ENCODE measurements around the gene LRIG1. TPM values are rescaled to one million over a fixed set of nuclear protein-coding genes. Genes with fewer than 3 reads are reported as not detected.

The LRIG1 gene
- total and polyA plus RNA-seq, 2 of the 8 experiments (the other 6 are each of a cell fraction or from before 2014, with no cell fraction given), result 78.1 to 88.7 TPM

DNA sequence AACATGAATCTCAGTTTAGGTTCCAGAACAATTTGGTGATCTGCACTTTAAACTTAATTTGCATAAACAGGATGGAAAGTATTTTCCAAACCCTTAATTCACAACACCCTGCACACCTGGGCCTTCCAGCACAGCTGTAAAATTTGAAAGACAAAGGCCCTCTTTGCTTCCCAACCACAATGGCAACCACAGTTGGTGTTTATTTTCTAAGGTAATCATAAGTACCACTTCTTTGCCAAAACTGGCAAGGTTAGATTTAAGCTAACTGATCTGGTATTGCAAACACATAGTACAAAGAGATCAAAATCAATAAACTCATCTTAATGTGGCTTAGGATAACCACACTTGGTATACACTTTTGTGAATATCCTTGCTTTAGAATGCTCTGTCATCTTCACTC lies 4.1 kb downstream of the LRIG1 start:
- CTCF ChIA-PET (ENCODE audit: partially characterized antibody), result interaction anchor here (0.6 to 2.8 kb wide), 4 partner anchors 18 to 313 kb away, joined by 3 to 11 read pairs (median 3); no protein-coding TSS in a partner anchor
- no peak overlapping the region for H2BK15ac ChIP-seq (ENCODE audit: low read length)
- FAIRE-seq (peak; percentile 63), DNase-seq (ENCODE audit: low read depth in 1 of 2, low spot score in 2 of 2) (no peak)
- H3K4me2 ChIP-seq (ENCODE audit: insufficient read depth in 1 of 2, low read depth in 2 of 2, low read length in 2 of 2), result peak overlapping the region; percentile 84 to 93
- H2BK120ac ChIP-seq (replicated peaks; ENCODE audit: low read depth, low read length), result peak overlapping the region; percentile 77
- H3K23me2 ChIP-seq (ENCODE audit: low read depth, low read length), result peaks cover 7% of the 10 kb centered on the region
- no peak overlapping the region for H4K8ac ChIP-seq (ENCODE audit: extremely low read depth, insufficient read depth, low read length)
- H2AK5ac ChIP-seq (ENCODE audit: low read depth, low read length), result no peak overlapping the region
- no peak overlapping the region; a peak in 1 of 7 replicates for H3K9ac ChIP-seq (replicated peaks in 1 of 4; ENCODE audit: extremely low read depth in 1 of 4, low read depth in 3 of 4, low read length in 3 of 4)
- no peak overlapping the region for H2BK5ac ChIP-seq (ENCODE audit: low read depth, low read length)
- H3K27me3 ChIP-seq (replicated peaks in 1 of 4; ENCODE audit: control insufficient read depth in 3 of 4, extremely low read depth in 1 of 4, insufficient read depth in 3 of 4, low read length in 3 of 4), result no peaks in the 10 kb centered on the region
- H3K27ac ChIP-seq (ENCODE audit: low read depth, low read length), result peak overlapping the region; percentile 53; the same call in 1 of the 2 replicates
- H3K79me2 ChIP-seq (ENCODE audit: control insufficient read depth in 1 of 2, insufficient read depth in 2 of 2, low read length in 2 of 2), result peaks cover 39 to 90% of the 10 kb centered on the region in 2 experiments
- H2AFZ ChIP-seq (ENCODE audit: low read length), result no peak overlapping the region
- H2BK20ac ChIP-seq (ENCODE audit: low read length), result peak overlapping the region; percentile 62; the same call in 1 of the 2 replicates
- peak overlapping the region; percentile 9 for H4K5ac ChIP-seq (ENCODE audit: insufficient read length, low read depth, low read length)
- H3K79me1 ChIP-seq (ENCODE audit: low read depth, low read length), result 0 out of 2 replicates have a peak, but pooled peaks cover 4% of the 10 kb centered on the region
- H3K56ac ChIP-seq (replicated peaks; ENCODE audit: insufficient read length, low read depth, low read length), result peak overlapping the region; percentile 17
- H3K9me3 ChIP-seq (ENCODE audit: insufficient read depth in 2 of 2, low read depth in 1 of 2, low read length in 1 of 2), result no peaks in the 10 kb centered on the region
- peak overlapping the region; percentile 4 to 90 (median 23); a peak in 4 of 8 replicates for H3K4me3 ChIP-seq (ENCODE audit: extremely low read depth in 1 of 4, insufficient read depth in 2 of 4, low read depth in 3 of 4, low read length in 4 of 4)
- no peak overlapping the region; the same call in 1 of the 2 replicates for H3K18ac ChIP-seq (ENCODE audit: extremely low read depth, low read length)
- no peak overlapping the region for H2BK12ac ChIP-seq (ENCODE audit: low read depth, low read length)
- no peaks in the 10 kb centered on the region; a peak in 1 of 8 replicates for H3K36me3 ChIP-seq (ENCODE audit: control insufficient read depth in 2 of 4, insufficient read depth in 4 of 4, low read length in 3 of 4)
- peak overlapping the region; percentile 93 for H3K4ac ChIP-seq (replicated peaks; ENCODE audit: insufficient read length, low read depth, low read length)
- no peak overlapping the region for H4K91ac ChIP-seq (replicated peaks; ENCODE audit: insufficient read length, low read length)
- no peak overlapping the region for H3K23ac ChIP-seq (ENCODE audit: insufficient read length)
- peaks cover 14 to 43% (median 29%) of the 10 kb centered on the region in 4 experiments for H3K4me1 ChIP-seq (replicated peaks in 1 of 4; ENCODE audit: control insufficient read depth in 3 of 4, insufficient read depth in 4 of 4, low read length in 3 of 4)
- H3K14ac ChIP-seq (ENCODE audit: insufficient read length), result no peak overlapping the region
- POLR2A ChIA-PET (ENCODE audit: partially characterized antibody), result interaction anchor here (0.6 to 7.5 kb wide), 17 partner anchors 8 to 177 kb away, joined by 3 to 51 read pairs (median 3); no protein-coding TSS in a partner anchor
- peaks cover 14 to 25% of the 10 kb centered on the region in 2 experiments for H4K20me1 ChIP-seq (replicated peaks in 1 of 2; ENCODE audit: control insufficient read depth in 1 of 2, insufficient read depth in 2 of 2, low read length in 2 of 2)
- TF ChIP-seq RNF2 (IDR thresholded peaks at IDR 0.05; ENCODE audit: borderline replicate concordance, low read depth, low read length, missing control alignments, poor library complexity, severe bottlenecking) (no peak), BACH1 (IDR thresholded peaks at IDR 0.05; ENCODE audit: low read length) (no peak), NANOG (IDR thresholded peaks at IDR 0.05; ENCODE audit: insufficient read depth, low read depth, low read length, poor library complexity, severe bottlenecking) (peak; percentile 9), HDAC6 (IDR thresholded peaks at IDR 0.05; ENCODE audit: low read depth, low read length) (no peak), CREB1 (IDR thresholded peaks at IDR 0.05) (no peak), CBX5 (IDR thresholded peaks at IDR 0.05; ENCODE audit: low read depth, low read length) (no peak), JUN (IDR thresholded peaks at IDR 0.05; ENCODE audit: low read depth, low read length) (no peak), SAP30 (IDR thresholded peaks at IDR 0.05; ENCODE audit: insufficient read depth, insufficient replicate concordance, low read length) (no peak), CBX8 (IDR thresholded peaks at IDR 0.05; ENCODE audit: borderline replicate concordance, low read depth, low read length) (no peak), RXRA (IDR thresholded peaks at IDR 0.05; ENCODE audit: insufficient read depth, low read depth, low read length) (no peak), EGR1 (IDR thresholded peaks at IDR 0.05; ENCODE audit: borderline replicate concordance, low read depth, low read length) (no peak), TBP (IDR thresholded peaks at IDR 0.05; ENCODE audit: low read depth, low read length) (no peak)
- TF ChIP-seq, protein P1, sequence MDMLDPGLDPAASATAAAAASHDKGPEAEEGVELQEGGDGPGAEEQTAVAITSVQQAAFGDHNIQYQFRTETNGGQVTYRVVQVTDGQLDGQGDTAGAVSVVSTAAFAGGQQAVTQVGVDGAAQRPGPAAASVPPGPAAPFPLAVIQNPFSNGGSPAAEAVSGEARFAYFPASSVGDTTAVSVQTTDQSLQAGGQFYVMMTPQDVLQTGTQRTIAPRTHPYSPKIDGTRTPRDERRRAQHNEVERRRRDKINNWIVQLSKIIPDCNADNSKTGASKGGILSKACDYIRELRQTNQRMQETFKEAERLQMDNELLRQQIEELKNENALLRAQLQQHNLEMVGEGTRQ (IDR thresholded peaks at IDR 0.05; ENCODE audit: low read length), result no peak
